SK-N-SH (cell line): ENCODE measurements around the gene PBX3. TPM values are rescaled to one million over a fixed set of nuclear protein-coding genes. Genes with fewer than 3 reads are reported as not detected.
A peak's percentile ranks its signal among the peaks of the same experiment; 100 is the strongest.

Experiments used
- CTCF ChIA-PET: fragments of 300-600, 350-600 bp; formaldehyde crosslinking; extraction: SDS; loops from one replicate; lab custom pipeline; 2021; lab: Yijun Ruan, JAX
- POLR2A ChIA-PET: fragments of 350-600 bp; sonication (Branson Sonifier 250); formaldehyde crosslinking; extraction: SDS; loops from one replicate; lab custom pipeline; 2020; ENCODE audit warnings: antibody characterized with exemption, inconsistent platforms; lab: Yijun Ruan, JAX
- DNase-seq: peaks from one replicate; pipeline ENCODE4 v3.0.0; 2012
- H2AFZ ChIP-seq: fragments of 200-600 bp; sonication (generic); 2 replicates; pipeline ENCODE4 v1.8.1; 2016; ENCODE audit warnings: antibody characterized with exemption, mild to moderate bottlenecking, low read depth
- H3F3A ChIP-seq: fragments of 200-600 bp; sonication (generic); replicated peaks from 2 replicates; pipeline ENCODE3; 2016; ENCODE audit warnings: antibody characterized with exemption, mild to moderate bottlenecking; ENCODE audit not compliant: insufficient read depth
- H3K27ac ChIP-seq, 2 experiments: fragments of 200-500 bp in 1 of 2; fragments of 200-600 bp in 1 of 2; sonication (Bioruptor generic) in 1 of 2; sonication (generic), shearing (Covaris generic) in 1 of 2; 2 replicates each; pipeline versions ENCODE4 v1.5.1 to v1.6.1; 2014 to 2016; ENCODE audit warnings: low read depth in 2 of 2, inconsistent platforms in 1 of 2, low read length in 1 of 2, mild to moderate bottlenecking in 1 of 2, mixed read lengths in 1 of 2
- H3K27me3 ChIP-seq: fragments of 200-600 bp; sonication (generic), shearing (Covaris generic); 2 replicates; pipeline ENCODE4 v1.6.1; 2016; ENCODE audit warnings: mixed run types; ENCODE audit not compliant: insufficient read depth
- H3K36me3 ChIP-seq, 2 experiments: fragments of 200-500 bp in 1 of 2; fragments of 200-600 bp in 1 of 2; sonication (Bioruptor generic) in 1 of 2; sonication (generic) in 1 of 2; replicated peaks in 1 of 2; 2 replicates each; pipeline versions ENCODE3 to v1.5.1; 2014 to 2016; ENCODE audit warnings: low read length in 1 of 2, mild to moderate bottlenecking in 1 of 2; ENCODE audit not compliant: insufficient read depth in 2 of 2, control insufficient read depth in 1 of 2
- H3K4me1 ChIP-seq, 2 experiments: fragments of 200-500 bp in 1 of 2; fragments of 200-600 bp in 1 of 2; sonication (Bioruptor generic) in 1 of 2; sonication (generic), shearing (Covaris generic) in 1 of 2; 2 replicates each; pipeline versions ENCODE4 v1.5.1 to v1.6.1; 2014 to 2016; ENCODE audit warnings: low read depth in 1 of 2, low read length in 1 of 2, mixed run types in 1 of 2; ENCODE audit not compliant: insufficient read depth in 2 of 2, control insufficient read depth in 1 of 2
- H3K4me2 ChIP-seq: fragments of 200-600 bp; sonication (generic), shearing (Covaris generic); 2 replicates; pipeline ENCODE4 v1.6.1; 2017; ENCODE audit warnings: mixed run types
- H3K4me3 ChIP-seq, 2 experiments: fragments of 200-500 bp in 1 of 2; fragments of 200-600 bp in 1 of 2; sonication (Bioruptor generic) in 1 of 2; sonication (generic), shearing (Covaris generic) in 1 of 2; 2 replicates each; pipeline versions ENCODE4 v1.5.1 to v1.8.1; 2014 to 2016; ENCODE audit warnings: low read depth in 2 of 2, inconsistent platforms in 1 of 2, low read length in 1 of 2, mild to moderate bottlenecking in 1 of 2, mixed read lengths in 1 of 2, moderate library complexity in 1 of 2
- H3K79me2 ChIP-seq: fragments of 200-600 bp; sonication (generic); 2 replicates; pipeline ENCODE4 v1.8.1; 2017; ENCODE audit warnings: mild to moderate bottlenecking; ENCODE audit not compliant: insufficient read depth
- H3K9ac ChIP-seq: fragments of 200-600 bp; sonication (generic); 2 replicates; pipeline ENCODE4 v1.6.1; 2017; ENCODE audit warnings: mixed run types
- H3K9me2 ChIP-seq: fragments of 200-600 bp; sonication (generic); 2 replicates; pipeline ENCODE4 v1.6.1; 2017; ENCODE audit warnings: mixed run types
- H3K9me3 ChIP-seq: fragments of 200-600 bp; sonication (generic); 2 replicates; pipeline ENCODE4 v1.6.1; 2017; ENCODE audit warnings: mixed run types, mild to moderate bottlenecking, moderate library complexity
- H4K20me1 ChIP-seq: fragments of 200-600 bp; sonication (generic); 2 replicates; pipeline ENCODE4 v1.6.1; 2017; ENCODE audit warnings: mild to moderate bottlenecking, mixed run types; ENCODE audit not compliant: insufficient read depth
- EP300 ChIP-seq, 2 experiments: IDR thresholded peaks; 2 replicates each; pipeline versions ENCODE4 v1.4.0 to v1.6.1; 2012; ENCODE audit warnings: borderline replicate concordance in 1 of 2, low read depth in 1 of 2, low read length in 1 of 2
- FOXJ3 ChIP-seq: sonication (generic); formaldehyde crosslinking; IDR thresholded peaks from 2 replicates; pipeline ENCODE4 v1.5.1; 2020; ENCODE audit warnings: mild to moderate bottlenecking, missing genetic modification reagents
- GABPA ChIP-seq: IDR thresholded peaks from 2 replicates; pipeline ENCODE4 v1.4.0; 2012; ENCODE audit warnings: low read depth, mild to moderate bottlenecking
- MXI1 ChIP-seq: IDR thresholded peaks from 2 replicates; pipeline ENCODE4 v1.6.1; 2012; ENCODE audit warnings: mild to moderate bottlenecking, low read depth, low read length, improper control_type of control experiment
- NFIC ChIP-seq: IDR thresholded peaks from 2 replicates; pipeline ENCODE4 v1.4.0; 2012; ENCODE audit warnings: borderline replicate concordance
- PBX3 ChIP-seq: IDR thresholded peaks from 2 replicates; pipeline ENCODE4; 2012
- POLR2AphosphoS5 ChIP-seq: IDR thresholded peaks from 2 replicates; pipeline ENCODE4 v1.6.1; 2012; ENCODE audit warnings: low read depth, low read length
- RAD21 ChIP-seq: IDR thresholded peaks from 2 replicates; pipeline ENCODE4 v1.6.1; 2012; ENCODE audit warnings: mild to moderate bottlenecking, low read length
- SMC3 ChIP-seq: IDR thresholded peaks from 2 replicates; pipeline ENCODE4 v1.6.1; 2012; ENCODE audit warnings: low read depth, low read length, improper control_type of control experiment
- WGBS: methylation state at CpG from one replicate; pipeline ENCODE4 v1.1.6; 2017; ENCODE audit warnings: low lambda C conversion rate; 5-methylcytosine and 5-hydroxymethylcytosine counted together
- polyA plus RNA-seq, 3 experiments: library from polyadenylated mRNA; depleted of rRNA; stranded (reverse); fragments of >200 nt; gene quantifications; 2 replicates each; pipeline ENCODE4 v1.2.3, GENCODE V29; 2012
- TF ChIP-seq, protein P1 (sequence below): IDR thresholded peaks from 2 replicates; pipeline ENCODE4 v1.6.1; 2012; ENCODE audit warnings: mild to moderate bottlenecking, low read depth, low read length, moderate library complexity
- TF ChIP-seq, protein P2 (sequence below): IDR thresholded peaks from 2 replicates; pipeline ENCODE4 v1.4.0; 2012; ENCODE audit warnings: low read depth
- TF ChIP-seq, protein P3 (sequence below): IDR thresholded peaks from 2 replicates; pipeline ENCODE4 v1.4.0; 2012; ENCODE audit warnings: low read depth, borderline replicate concordance
- TF ChIP-seq, protein P4 (sequence below): IDR thresholded peaks from 2 replicates; pipeline ENCODE4 v1.4.0; 2012; ENCODE audit warnings: low read depth, borderline replicate concordance
- TF ChIP-seq, protein P5 (sequence below): fragments of 150-350 bp; IDR thresholded peaks from 2 replicates; pipeline ENCODE4 v1.6.1; 2016; ENCODE audit warnings: mild to moderate bottlenecking, low read depth, low read length

Gene PBX3
- polyA plus RNA-seq, 1 of the 3 experiments (the other 2 are of a cell fraction), result 73.0 TPM

- TF ChIP-seq, protein P1, sequence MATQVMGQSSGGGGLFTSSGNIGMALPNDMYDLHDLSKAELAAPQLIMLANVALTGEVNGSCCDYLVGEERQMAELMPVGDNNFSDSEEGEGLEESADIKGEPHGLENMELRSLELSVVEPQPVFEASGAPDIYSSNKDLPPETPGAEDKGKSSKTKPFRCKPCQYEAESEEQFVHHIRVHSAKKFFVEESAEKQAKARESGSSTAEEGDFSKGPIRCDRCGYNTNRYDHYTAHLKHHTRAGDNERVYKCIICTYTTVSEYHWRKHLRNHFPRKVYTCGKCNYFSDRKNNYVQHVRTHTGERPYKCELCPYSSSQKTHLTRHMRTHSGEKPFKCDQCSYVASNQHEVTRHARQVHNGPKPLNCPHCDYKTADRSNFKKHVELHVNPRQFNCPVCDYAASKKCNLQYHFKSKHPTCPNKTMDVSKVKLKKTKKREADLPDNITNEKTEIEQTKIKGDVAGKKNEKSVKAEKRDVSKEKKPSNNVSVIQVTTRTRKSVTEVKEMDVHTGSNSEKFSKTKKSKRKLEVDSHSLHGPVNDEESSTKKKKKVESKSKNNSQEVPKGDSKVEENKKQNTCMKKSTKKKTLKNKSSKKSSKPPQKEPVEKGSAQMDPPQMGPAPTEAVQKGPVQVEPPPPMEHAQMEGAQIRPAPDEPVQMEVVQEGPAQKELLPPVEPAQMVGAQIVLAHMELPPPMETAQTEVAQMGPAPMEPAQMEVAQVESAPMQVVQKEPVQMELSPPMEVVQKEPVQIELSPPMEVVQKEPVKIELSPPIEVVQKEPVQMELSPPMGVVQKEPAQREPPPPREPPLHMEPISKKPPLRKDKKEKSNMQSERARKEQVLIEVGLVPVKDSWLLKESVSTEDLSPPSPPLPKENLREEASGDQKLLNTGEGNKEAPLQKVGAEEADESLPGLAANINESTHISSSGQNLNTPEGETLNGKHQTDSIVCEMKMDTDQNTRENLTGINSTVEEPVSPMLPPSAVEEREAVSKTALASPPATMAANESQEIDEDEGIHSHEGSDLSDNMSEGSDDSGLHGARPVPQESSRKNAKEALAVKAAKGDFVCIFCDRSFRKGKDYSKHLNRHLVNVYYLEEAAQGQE, result no peak
- TF ChIP-seq, all 33 proteins: peak for 9
Measured at GRCh38 chr9:125851979-125852378, 104.8 kb downstream of the PBX3 start (continued).

GRCh38 chr9:125852386-125852785 lies 105.2 kb downstream of the PBX3 start:
- Histone ChIP-seq H3F3A (peaks cover 46% of the 10 kb centered on the region), H3K4me2 (peak overlapping the region; percentile 28; the same call in 1 of the 2 replicates), H3K4me1 (peaks cover 27 to 60% of the 10 kb centered on the region in 2 experiments), H4K20me1 (peaks cover 21% of the 10 kb centered on the region; the same call in 1 of the 2 replicates), H3K36me3 (peaks cover 4% of the 10 kb centered on the region in 2 experiments), H3K9me2 (no peaks in the 10 kb centered on the region), H3K4me3 (no peak overlapping the region), H2AFZ (no peak overlapping the region), H3K9me3 (no peaks in the 10 kb centered on the region), H3K27ac (peak overlapping the region; percentile 92 to 98), H3K27me3 (no peaks in the 10 kb centered on the region), H3K9ac (no peak overlapping the region), H3K79me2 (peaks cover 91% of the 10 kb centered on the region)
- TF ChIP-seq RAD21 (no peak), PBX3 (no peak)
- no peak for DNase-seq
- ChIA-PET POLR2A (no interaction called here), CTCF (interaction anchor here (1.9 kb wide), 1 partner anchor 16 kb away, joined by 4 read pairs; no protein-coding TSS in a partner anchor)
- 45% methylated on average over 2 of the region's 2 CpGs for WGBS

- H3K79me2 ChIP-seq, result peaks cover 91% of the 10 kb centered on the region
- CTCF ChIA-PET, result no interaction called here
- no peaks in the 10 kb centered on the region for H3K9me2 ChIP-seq
- H3K4me3 ChIP-seq, result no peak overlapping the region
- H4K20me1 ChIP-seq, result peaks cover 21% of the 10 kb centered on the region; the same call in 1 of the 2 replicates
- no peak for DNase-seq
- H3K4me1 ChIP-seq, result peaks cover 27 to 46% of the 10 kb centered on the region in 2 experiments
- no peaks in the 10 kb centered on the region for H3K27me3 ChIP-seq
- H3K27ac ChIP-seq, result peak overlapping the region; percentile 75 to 98
- H3K36me3 ChIP-seq, result peaks cover 0 to 4% of the 10 kb centered on the region in 2 experiments
- POLR2A ChIA-PET, result no interaction called here
- no peaks in the 10 kb centered on the region for H3K9me3 ChIP-seq
- H2AFZ ChIP-seq, result no peak overlapping the region
- H3K4me2 ChIP-seq, result peak overlapping the region; percentile 29; the same call in 1 of the 2 replicates
- peak overlapping the region; percentile 66; the same call in 1 of the 2 replicates for H3K9ac ChIP-seq
- peaks cover 32% of the 10 kb centered on the region for H3F3A ChIP-seq
- TF ChIP-seq NFIC (peak; percentile 78), POLR2AphosphoS5 (peak; percentile 81; the same call in 1 of the 2 replicates), FOXJ3 (CRISPR knock-in tag) (no peak), EP300 (IDR thresholded peaks at IDR 0.05; ENCODE audit: borderline replicate concordance in 1 of 2, low read depth in 1 of 2, low read length in 1 of 2) (peak; percentile 81 to 95), MXI1 (peak; percentile 52; the same call in 1 of the 2 replicates), GABPA (no peak), SMC3 (no peak), RAD21 (peak; percentile 16; the same call in 1 of the 2 replicates)
- TF ChIP-seq, protein P2, sequence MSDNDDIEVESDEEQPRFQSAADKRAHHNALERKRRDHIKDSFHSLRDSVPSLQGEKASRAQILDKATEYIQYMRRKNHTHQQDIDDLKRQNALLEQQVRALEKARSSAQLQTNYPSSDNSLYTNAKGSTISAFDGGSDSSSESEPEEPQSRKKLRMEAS, result peak; percentile 47; the same call in 1 of the 2 replicates
- TF ChIP-seq, protein P3, sequence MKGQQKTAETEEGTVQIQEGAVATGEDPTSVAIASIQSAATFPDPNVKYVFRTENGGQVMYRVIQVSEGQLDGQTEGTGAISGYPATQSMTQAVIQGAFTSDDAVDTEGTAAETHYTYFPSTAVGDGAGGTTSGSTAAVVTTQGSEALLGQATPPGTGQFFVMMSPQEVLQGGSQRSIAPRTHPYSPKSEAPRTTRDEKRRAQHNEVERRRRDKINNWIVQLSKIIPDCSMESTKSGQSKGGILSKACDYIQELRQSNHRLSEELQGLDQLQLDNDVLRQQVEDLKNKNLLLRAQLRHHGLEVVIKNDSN, result no peak
- TF ChIP-seq, protein P4, sequence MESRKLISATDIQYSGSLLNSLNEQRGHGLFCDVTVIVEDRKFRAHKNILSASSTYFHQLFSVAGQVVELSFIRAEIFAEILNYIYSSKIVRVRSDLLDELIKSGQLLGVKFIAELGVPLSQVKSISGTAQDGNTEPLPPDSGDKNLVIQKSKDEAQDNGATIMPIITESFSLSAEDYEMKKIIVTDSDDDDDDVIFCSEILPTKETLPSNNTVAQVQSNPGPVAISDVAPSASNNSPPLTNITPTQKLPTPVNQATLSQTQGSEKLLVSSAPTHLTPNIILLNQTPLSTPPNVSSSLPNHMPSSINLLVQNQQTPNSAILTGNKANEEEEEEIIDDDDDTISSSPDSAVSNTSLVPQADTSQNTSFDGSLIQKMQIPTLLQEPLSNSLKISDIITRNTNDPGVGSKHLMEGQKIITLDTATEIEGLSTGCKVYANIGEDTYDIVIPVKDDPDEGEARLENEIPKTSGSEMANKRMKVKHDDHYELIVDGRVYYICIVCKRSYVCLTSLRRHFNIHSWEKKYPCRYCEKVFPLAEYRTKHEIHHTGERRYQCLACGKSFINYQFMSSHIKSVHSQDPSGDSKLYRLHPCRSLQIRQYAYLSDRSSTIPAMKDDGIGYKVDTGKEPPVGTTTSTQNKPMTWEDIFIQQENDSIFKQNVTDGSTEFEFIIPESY, result peak; percentile 52; the same call in 1 of the 2 replicates
- TF ChIP-seq, protein P5, sequence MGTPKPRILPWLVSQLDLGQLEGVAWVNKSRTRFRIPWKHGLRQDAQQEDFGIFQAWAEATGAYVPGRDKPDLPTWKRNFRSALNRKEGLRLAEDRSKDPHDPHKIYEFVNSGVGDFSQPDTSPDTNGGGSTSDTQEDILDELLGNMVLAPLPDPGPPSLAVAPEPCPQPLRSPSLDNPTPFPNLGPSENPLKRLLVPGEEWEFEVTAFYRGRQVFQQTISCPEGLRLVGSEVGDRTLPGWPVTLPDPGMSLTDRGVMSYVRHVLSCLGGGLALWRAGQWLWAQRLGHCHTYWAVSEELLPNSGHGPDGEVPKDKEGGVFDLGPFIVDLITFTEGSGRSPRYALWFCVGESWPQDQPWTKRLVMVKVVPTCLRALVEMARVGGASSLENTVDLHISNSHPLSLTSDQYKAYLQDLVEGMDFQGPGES, result no peak
Measured at GRCh38 chr9:125854553-125855275, 107.5 kb downstream of the PBX3 start.
